LNCaP clone FGC (cell line): ENCODE results near the gene TAS2R13.

ENCODE experiments used
- DNase-seq: peaks from one replicate; pipeline ENCODE4 v3.0.0-alpha.2; 2011; ENCODE audit warnings: low read depth
- H3K4me3 ChIP-seq: 2 replicates; pipeline ENCODE4 v1.5.1; 2011; ENCODE audit warnings: mild to moderate bottlenecking, low read depth, low read length, control low read depth
- CTCF ChIP-seq: IDR thresholded peaks from 2 replicates; pipeline ENCODE4 v1.5.1; 2012; ENCODE audit warnings: mild to moderate bottlenecking; ENCODE audit not compliant: control insufficient read depth, insufficient read depth; ENCODE audit errors: extremely low read depth

Gene TAS2R13

GRCh38 chr12:10910380-10910779 lies 1.0 kb upstream of the TAS2R13 start:
- no peak overlapping the region for H3K4me3 ChIP-seq
- DNase-seq = no peak
- no peak for TF ChIP-seq CTCF

- TF ChIP-seq CTCF = no peak
- no peak for DNase-seq
Observed at GRCh38 chr12:10904686-10905085, 4.7 kb downstream of the TAS2R13 start.

GRCh38 chr12:10901427-10901826 lies 7.9 kb downstream of the TAS2R13 start:
- no peak for DNase-seq
- no peak overlapping the region for H3K4me3 ChIP-seq
- peak; percentile 60 for TF ChIP-seq CTCF

More at GRCh38 chr12:10904686-10905085, 4.7 kb downstream of the TAS2R13 start:
- no peak overlapping the region for H3K4me3 ChIP-seq

- H3K4me3 ChIP-seq = no peak overlapping the region
- no peak for DNase-seq
- no peak for TF ChIP-seq CTCF
Observed at GRCh38 chr12:10900972-10901371, 8.4 kb downstream of the TAS2R13 start.

- no peak for DNase-seq
- no peak for TF ChIP-seq CTCF
- no peak overlapping the region for H3K4me3 ChIP-seq
Observed at GRCh38 chr12:10900530-10900929, 8.8 kb downstream of the TAS2R13 start.

- no peak for DNase-seq
- no peak for TF ChIP-seq CTCF
- no peak overlapping the region for H3K4me3 ChIP-seq
Observed at GRCh38 chr12:10896854-10897253, 12.5 kb downstream of the TAS2R13 start.

- no peak for TF ChIP-seq CTCF
- no peak overlapping the region for H3K4me3 ChIP-seq
- DNase-seq = no peak
Observed at GRCh38 chr12:10891937-10892336, 17.4 kb downstream of the TAS2R13 start.
